Karpas-422 (cell line): ENCODE measurements around the gene HOXD3. TPM values are rescaled to one million over a fixed set of nuclear protein-coding genes. Genes with fewer than 3 reads are reported as not detected.

Experiments used
- DNase-seq: peaks from one replicate; pipeline ENCODE4 v3.0.0-alpha.2; 2015
- H2AFZ ChIP-seq: fragments of 200-600 bp; sonication (generic); 2 replicates; pipeline ENCODE4 v1.6.1; 2014; ENCODE audit warnings: antibody characterized with exemption, low read length, mixed read lengths
- H3K27ac ChIP-seq: fragments of 200-600 bp; sonication (generic); 2 replicates; pipeline ENCODE4 v1.5.1; 2014; ENCODE audit warnings: mild to moderate bottlenecking, low read length, moderate library complexity
- H3K27me3 ChIP-seq: fragments of 200-600 bp; sonication (generic); 2 replicates; pipeline ENCODE4 v1.6.1; 2014; ENCODE audit warnings: low read length, mixed read lengths
- H3K36me3 ChIP-seq: fragments of 200-600 bp; sonication (generic); 2 replicates; pipeline ENCODE4 v1.6.1; 2014; ENCODE audit warnings: low read length, mixed read lengths; ENCODE audit not compliant: insufficient read depth
- H3K4me1 ChIP-seq: fragments of 200-600 bp; sonication (generic); 2 replicates; pipeline ENCODE4 v1.6.1; 2014; ENCODE audit warnings: mild to moderate bottlenecking, low read length, mixed read lengths
- H3K4me2 ChIP-seq: fragments of 200-600 bp; sonication (generic); 2 replicates; pipeline ENCODE4 v1.6.1; 2014; ENCODE audit warnings: low read length, low read depth, mild to moderate bottlenecking; ENCODE audit not compliant: poor library complexity, severe bottlenecking
- H3K4me3 ChIP-seq: fragments of 200-600 bp; sonication (generic); 2 replicates; pipeline ENCODE4 v1.5.1; 2014; ENCODE audit warnings: mild to moderate bottlenecking, antibody characterized with exemption, low read length, mixed read lengths
- H3K79me2 ChIP-seq: fragments of 200-600 bp; sonication (generic); 2 replicates; pipeline ENCODE4 v1.6.1; 2014; ENCODE audit warnings: mild to moderate bottlenecking, low read length, mixed read lengths
- H3K9ac ChIP-seq: fragments of 200-600 bp; sonication (generic); 2 replicates; pipeline ENCODE4 v1.6.0; 2014; ENCODE audit warnings: low read length
- H3K9me2 ChIP-seq: fragments of 200-600 bp; sonication (generic), shearing (Covaris generic); replicated peaks from 2 replicates; pipeline ENCODE4 v1.6.0; 2014; ENCODE audit warnings: mild to moderate bottlenecking, low read length, moderate library complexity; ENCODE audit not compliant: insufficient read depth
- H3K9me3 ChIP-seq: fragments of 300-700, 200-600 bp; sonication (generic); 2 replicates; pipeline ENCODE4 v1.6.1; 2014; ENCODE audit warnings: low read length, mixed read lengths
- H4K20me1 ChIP-seq: fragments of 200-600 bp; sonication (generic); 2 replicates; pipeline ENCODE4 v1.6.1; 2014; ENCODE audit warnings: mild to moderate bottlenecking, antibody characterized with exemption, low read length, low read depth; ENCODE audit not compliant: insufficient read depth
- total RNA-seq: library from RNA; depleted of rRNA; stranded (reverse); fragments of >200 nt; shearing (Covaris generic); gene quantifications from 2 replicates; pipeline ENCODE4 v1.2.3, GENCODE V29; 2014; ENCODE audit warnings: low replicate concordance

Gene HOXD3
- total RNA-seq, 1 experiment from 2014 or later, result not detected

- no peak for DNase-seq
- Histone ChIP-seq H3K9me2 (no peaks in the 10 kb centered on the region), H3K27me3 (no peaks in the 10 kb centered on the region), H3K9ac (no peak overlapping the region), H3K27ac (no peak overlapping the region), H3K79me2 (no peaks in the 10 kb centered on the region), H3K4me3 (no peak overlapping the region), H3K4me2 (no peak overlapping the region), H3K36me3 (no peaks in the 10 kb centered on the region), H4K20me1 (no peaks in the 10 kb centered on the region), H3K9me3 (no peaks in the 10 kb centered on the region), H3K4me1 (peaks cover 16% of the 10 kb centered on the region), H2AFZ (no peak overlapping the region)
These were observed 27.3 kb upstream of the HOXD3 start for GRCh38 chr2:176129813-176130146.

- Histone ChIP-seq H3K27me3 (no peaks in the 10 kb centered on the region), H3K79me2 (no peaks in the 10 kb centered on the region), H2AFZ (no peak overlapping the region), H3K4me3 (no peak overlapping the region), H3K4me1 (peaks cover 21% of the 10 kb centered on the region), H3K9me3 (no peaks in the 10 kb centered on the region), H3K9ac (no peak overlapping the region), H3K4me2 (no peak overlapping the region), H4K20me1 (no peaks in the 10 kb centered on the region), H3K9me2 (no peaks in the 10 kb centered on the region), H3K27ac (no peak overlapping the region), H3K36me3 (no peaks in the 10 kb centered on the region)
- no peak for DNase-seq
These were observed 26.8 kb upstream of the HOXD3 start for GRCh38 chr2:176130147-176130956.

GRCh38 chr2:176130957-176131847 lies 25.9 kb upstream of the HOXD3 start:
- Histone ChIP-seq H3K4me1 (peaks cover 21% of the 10 kb centered on the region), H3K9me2 (no peaks in the 10 kb centered on the region), H3K4me3 (no peak overlapping the region), H3K36me3 (no peaks in the 10 kb centered on the region), H3K27me3 (no peaks in the 10 kb centered on the region), H2AFZ (no peak overlapping the region), H3K4me2 (no peak overlapping the region), H3K9ac (no peak overlapping the region), H3K27ac (no peak overlapping the region), H3K9me3 (no peaks in the 10 kb centered on the region), H3K79me2 (no peaks in the 10 kb centered on the region), H4K20me1 (no peaks in the 10 kb centered on the region)
- no peak for DNase-seq

- Histone ChIP-seq H3K79me2 (no peaks in the 10 kb centered on the region), H3K4me1 (peaks cover 21% of the 10 kb centered on the region), H2AFZ (no peak overlapping the region), H3K4me3 (no peak overlapping the region), H3K27ac (no peak overlapping the region), H3K36me3 (no peaks in the 10 kb centered on the region), H3K4me2 (no peak overlapping the region), H3K9ac (no peak overlapping the region), H3K9me3 (no peaks in the 10 kb centered on the region), H4K20me1 (no peaks in the 10 kb centered on the region), H3K27me3 (no peaks in the 10 kb centered on the region), H3K9me2 (no peaks in the 10 kb centered on the region)
- no peak for DNase-seq
These were observed 25.3 kb upstream of the HOXD3 start for GRCh38 chr2:176131848-176132158.

GRCh38 chr2:176132205-176133171 lies 24.6 kb upstream of the HOXD3 start:
- no peaks in the 10 kb centered on the region for H3K9me2 ChIP-seq
- H3K9me3 ChIP-seq, result no peaks in the 10 kb centered on the region
- no peak overlapping the region for H3K9ac ChIP-seq
- H2AFZ ChIP-seq, result no peak overlapping the region
- no peak for DNase-seq
- H3K27me3 ChIP-seq, result no peaks in the 10 kb centered on the region
- no peaks in the 10 kb centered on the region for H3K79me2 ChIP-seq
- no peak overlapping the region for H3K27ac ChIP-seq
- H3K4me1 ChIP-seq, result peaks cover 18% of the 10 kb centered on the region
- H4K20me1 ChIP-seq, result no peaks in the 10 kb centered on the region
- H3K4me2 ChIP-seq, result no peak overlapping the region
- no peaks in the 10 kb centered on the region for H3K36me3 ChIP-seq
- no peak overlapping the region for H3K4me3 ChIP-seq

GRCh38 chr2:176133389-176133788 lies 23.7 kb upstream of the HOXD3 start:
- Histone ChIP-seq H3K9ac (no peak overlapping the region), H3K9me3 (no peaks in the 10 kb centered on the region), H3K79me2 (no peaks in the 10 kb centered on the region), H3K4me3 (no peak overlapping the region), H3K27ac (no peak overlapping the region), H3K9me2 (no peaks in the 10 kb centered on the region), H3K4me1 (peaks cover 18% of the 10 kb centered on the region), H4K20me1 (no peaks in the 10 kb centered on the region), H3K4me2 (no peak overlapping the region), H3K27me3 (no peaks in the 10 kb centered on the region), H2AFZ (peak overlapping the region; percentile 82; the same call in 1 of the 2 replicates), H3K36me3 (no peaks in the 10 kb centered on the region)
- DNase-seq, result no peak

- Histone ChIP-seq H3K4me3 (no peak overlapping the region), H3K9ac (no peak overlapping the region), H3K9me2 (no peaks in the 10 kb centered on the region), H3K9me3 (no peaks in the 10 kb centered on the region), H4K20me1 (no peaks in the 10 kb centered on the region), H3K4me1 (peaks cover 18% of the 10 kb centered on the region), H3K27ac (no peak overlapping the region), H2AFZ (peak overlapping the region; percentile 82), H3K27me3 (no peaks in the 10 kb centered on the region), H3K36me3 (no peaks in the 10 kb centered on the region), H3K79me2 (no peaks in the 10 kb centered on the region), H3K4me2 (no peak overlapping the region)
- DNase-seq, result no peak
These were observed 23.1 kb upstream of the HOXD3 start for GRCh38 chr2:176134035-176134434.
